ENCODE results near the gene CLTC. TPM values are rescaled to one million over a fixed set of nuclear protein-coding genes. Genes with fewer than 3 reads are reported as not detected.

Gene CLTC
- total RNA-seq, 2 donors from 2014 or later, result 342 to 393 TPM

DNA sequence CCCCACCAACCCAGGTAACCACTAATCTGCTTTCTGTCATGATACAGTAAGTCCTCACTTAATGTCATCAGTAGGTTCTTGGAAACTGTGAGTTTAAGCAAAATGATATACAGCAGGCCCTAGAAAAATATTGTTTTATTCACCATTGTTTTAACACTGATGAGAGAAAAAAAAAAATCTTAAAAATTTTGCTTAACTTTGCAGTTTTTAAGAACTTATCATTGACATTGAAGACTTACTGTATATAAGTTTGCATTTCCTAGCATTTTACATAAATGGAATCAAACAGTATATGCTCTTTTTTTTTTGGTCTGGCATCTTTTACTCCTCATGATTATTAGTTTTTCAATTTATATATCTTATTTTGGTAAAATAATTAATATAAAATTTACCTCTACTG, 19.5 kb upstream of the CLTC start:
- no peaks in the 10 kb centered on the region for H3K9me3 Mint-ChIP-seq
- Histone ChIP-seq H3K4me3 (ENCODE audit: low read length) (no peak overlapping the region), H3K4me1 (ENCODE audit: control insufficient read depth, insufficient read depth, low read length) (no peaks in the 10 kb centered on the region), H3K36me3 (ENCODE audit: control insufficient read depth, insufficient read depth, low read length) (peaks cover 46% of the 10 kb centered on the region), H3K27me3 (ENCODE audit: control insufficient read depth, insufficient read depth, low read length, poor library complexity, severe bottlenecking) (no peaks in the 10 kb centered on the region), H3K9ac (ENCODE audit: extremely low read depth, low read length, poor library complexity, severe bottlenecking) (no peak overlapping the region), H3K9me3 (ENCODE audit: control insufficient read depth, low read length) (no peaks in the 10 kb centered on the region), H3K27ac (ENCODE audit: low read depth, low read length) (no peak overlapping the region)
- TF ChIP-seq, protein P1, sequence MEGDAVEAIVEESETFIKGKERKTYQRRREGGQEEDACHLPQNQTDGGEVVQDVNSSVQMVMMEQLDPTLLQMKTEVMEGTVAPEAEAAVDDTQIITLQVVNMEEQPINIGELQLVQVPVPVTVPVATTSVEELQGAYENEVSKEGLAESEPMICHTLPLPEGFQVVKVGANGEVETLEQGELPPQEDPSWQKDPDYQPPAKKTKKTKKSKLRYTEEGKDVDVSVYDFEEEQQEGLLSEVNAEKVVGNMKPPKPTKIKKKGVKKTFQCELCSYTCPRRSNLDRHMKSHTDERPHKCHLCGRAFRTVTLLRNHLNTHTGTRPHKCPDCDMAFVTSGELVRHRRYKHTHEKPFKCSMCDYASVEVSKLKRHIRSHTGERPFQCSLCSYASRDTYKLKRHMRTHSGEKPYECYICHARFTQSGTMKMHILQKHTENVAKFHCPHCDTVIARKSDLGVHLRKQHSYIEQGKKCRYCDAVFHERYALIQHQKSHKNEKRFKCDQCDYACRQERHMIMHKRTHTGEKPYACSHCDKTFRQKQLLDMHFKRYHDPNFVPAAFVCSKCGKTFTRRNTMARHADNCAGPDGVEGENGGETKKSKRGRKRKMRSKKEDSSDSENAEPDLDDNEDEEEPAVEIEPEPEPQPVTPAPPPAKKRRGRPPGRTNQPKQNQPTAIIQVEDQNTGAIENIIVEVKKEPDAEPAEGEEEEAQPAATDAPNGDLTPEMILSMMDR (conservative IDR thresholded peaks at IDR 0.05), result no peak
- H3K27ac Mint-ChIP-seq, result no peak overlapping the region
- peaks cover 31% of the 10 kb centered on the region for H3K36me3 Mint-ChIP-seq (ENCODE audit: low read depth)
- no peak overlapping the region for H3K4me3 Mint-ChIP-seq
- H3K4me1 Mint-ChIP-seq, result no peaks in the 10 kb centered on the region
- H3K27me3 Mint-ChIP-seq (ENCODE audit: insufficient read depth), result no peaks in the 10 kb centered on the region
- DNase-seq, result no peak

DNA sequence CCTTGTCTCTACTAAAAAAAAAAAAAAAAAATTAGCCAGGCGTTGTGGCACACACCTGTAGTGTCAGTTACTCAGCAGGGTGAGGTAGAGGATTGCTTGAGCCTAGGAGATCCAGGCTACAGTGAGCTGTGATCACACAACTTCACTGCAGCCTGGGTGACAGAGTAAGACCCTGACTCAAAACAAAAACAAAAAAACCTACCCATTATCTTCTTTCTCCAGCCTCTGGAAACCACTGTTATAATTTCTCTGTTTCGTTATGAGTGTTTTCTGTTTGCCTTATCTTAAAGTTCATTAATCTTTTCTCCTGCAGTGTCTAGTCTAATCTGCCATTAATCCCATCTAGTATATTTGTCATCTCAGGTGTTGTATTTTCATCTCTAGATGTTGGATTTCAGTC, 18.6 kb upstream of the CLTC start:
- Histone ChIP-seq H3K9ac (ENCODE audit: extremely low read depth, low read length, poor library complexity, severe bottlenecking) (no peak overlapping the region), H3K9me3 (ENCODE audit: control insufficient read depth, low read length) (no peaks in the 10 kb centered on the region), H3K27ac (ENCODE audit: low read depth, low read length) (no peak overlapping the region), H3K36me3 (ENCODE audit: control insufficient read depth, insufficient read depth, low read length) (peaks cover 55% of the 10 kb centered on the region), H3K27me3 (ENCODE audit: control insufficient read depth, insufficient read depth, low read length, poor library complexity, severe bottlenecking) (no peaks in the 10 kb centered on the region), H3K4me3 (ENCODE audit: low read length) (no peak overlapping the region), H3K4me1 (ENCODE audit: control insufficient read depth, insufficient read depth, low read length) (no peaks in the 10 kb centered on the region)
- Mint-ChIP-seq H3K4me3 (no peak overlapping the region), H3K27me3 (ENCODE audit: insufficient read depth) (no peaks in the 10 kb centered on the region), H3K9me3 (no peaks in the 10 kb centered on the region), H3K36me3 (ENCODE audit: low read depth) (peaks cover 40% of the 10 kb centered on the region), H3K4me1 (no peaks in the 10 kb centered on the region), H3K27ac (no peak overlapping the region)
- 89% methylated on average over 2 of the region's 2 CpGs; no CpG with 5 or more reads in 1 of the 2 experiments for WGBS, 2 experiments (ENCODE audit: insufficient coverage in 1 of 2, insufficient read length in 1 of 2)
- DNase-seq, result no peak
- TF ChIP-seq, protein P1 (conservative IDR thresholded peaks at IDR 0.05), result no peak

DNA sequence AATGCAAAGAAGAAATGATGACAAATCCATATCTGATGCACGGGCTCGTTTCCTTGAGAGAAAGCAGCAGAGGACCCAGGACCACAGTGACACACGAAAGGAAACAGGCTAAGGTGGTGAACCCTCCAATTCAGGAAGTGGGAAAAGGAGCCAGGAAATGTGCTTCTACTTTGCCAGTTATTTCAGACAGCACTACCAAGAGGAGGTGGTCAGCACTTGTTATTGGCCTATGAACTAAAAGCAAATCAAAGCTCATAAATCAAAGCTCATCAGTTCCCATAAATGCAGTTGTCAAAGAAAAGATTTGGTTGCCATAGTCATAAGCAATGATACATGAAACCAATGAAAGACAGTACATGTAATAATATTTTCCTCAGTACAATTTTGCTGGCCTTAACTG, 12.6 kb upstream of the CLTC start:
- Histone ChIP-seq H3K4me3 (ENCODE audit: low read length) (no peak overlapping the region), H3K4me1 (ENCODE audit: control insufficient read depth, insufficient read depth, low read length) (no peaks in the 10 kb centered on the region), H3K27ac (ENCODE audit: low read depth, low read length) (no peak overlapping the region), H3K9me3 (ENCODE audit: control insufficient read depth, low read length) (no peaks in the 10 kb centered on the region), H3K9ac (ENCODE audit: extremely low read depth, low read length, poor library complexity, severe bottlenecking) (no peak overlapping the region), H3K36me3 (ENCODE audit: control insufficient read depth, insufficient read depth, low read length) (peaks cover 79% of the 10 kb centered on the region), H3K27me3 (ENCODE audit: control insufficient read depth, insufficient read depth, low read length, poor library complexity, severe bottlenecking) (no peaks in the 10 kb centered on the region)
- no peak for DNase-seq
- H3K36me3 Mint-ChIP-seq (ENCODE audit: low read depth), result peaks cover 60% of the 10 kb centered on the region
- H3K4me1 Mint-ChIP-seq, result no peaks in the 10 kb centered on the region
- TF ChIP-seq, protein P1 (conservative IDR thresholded peaks at IDR 0.05), result no peak
- H3K27me3 Mint-ChIP-seq (ENCODE audit: insufficient read depth), result no peaks in the 10 kb centered on the region
- no peaks in the 10 kb centered on the region for H3K9me3 Mint-ChIP-seq
- 80 to 95% methylated on average over 1 to 3 of the region's 3 CpGs for WGBS, 2 experiments (ENCODE audit: insufficient coverage in 1 of 2, insufficient read length in 1 of 2)
- H3K4me3 Mint-ChIP-seq, result no peak overlapping the region
- H3K27ac Mint-ChIP-seq, result no peak overlapping the region
